ENCODE measurements around the gene PHEX. TPM values are rescaled to one million over a fixed set of nuclear protein-coding genes. Genes with fewer than 3 reads are reported as not detected.

PHEX gene
- total RNA-seq, 2 donors from 2014 or later: not detected

GRCh38 chrX:22147214-22147613, 115.1 kb downstream of the PHEX start:
- Histone ChIP-seq H3K36me3 (no peaks in the 10 kb centered on the region), H3K27me3 (no peaks in the 10 kb centered on the region), H3K9me3 (peaks cover 0 to 4% of the 10 kb centered on the region in 2 donors), H3K4me1 (no peaks in the 10 kb centered on the region), H3K4me3 (no peak overlapping the region), H3K27ac (peak overlapping the region in 1 of 2 donors; percentile 19)
- TF ChIP-seq CTCF (IDR thresholded peaks at IDR 0.05): no peak
- DNase-seq (ENCODE audit: low spot score): no peak

GRCh38 chrX:22147942-22148341, 115.8 kb downstream of the PHEX start:
- Histone ChIP-seq H3K27ac (no peak overlapping the region), H3K4me1 (no peaks in the 10 kb centered on the region), H3K36me3 (no peaks in the 10 kb centered on the region), H3K4me3 (no peak overlapping the region), H3K27me3 (no peaks in the 10 kb centered on the region), H3K9me3 (peaks cover 0 to 4% of the 10 kb centered on the region in 2 donors)
- DNase-seq (ENCODE audit: low spot score): no peak
- no peak for TF ChIP-seq CTCF (IDR thresholded peaks at IDR 0.05)

GRCh38 chrX:22148565-22148964, 116.4 kb downstream of the PHEX start:
- DNase-seq (ENCODE audit: low spot score): no peak
- no peak for TF ChIP-seq CTCF (IDR thresholded peaks at IDR 0.05)
- no peak overlapping the region for H3K4me3 ChIP-seq
- H3K36me3 ChIP-seq: no peaks in the 10 kb centered on the region
- H3K9me3 ChIP-seq: peaks cover 0 to 4% of the 10 kb centered on the region in 2 donors
- no peaks in the 10 kb centered on the region for H3K4me1 ChIP-seq
- no peak overlapping the region for H3K27ac ChIP-seq
- H3K27me3 ChIP-seq: no peaks in the 10 kb centered on the region

GRCh38 chrX:22150371-22150770, 118.2 kb downstream of the PHEX start:
- no peak for TF ChIP-seq CTCF (IDR thresholded peaks at IDR 0.05)
- H3K27me3 ChIP-seq: no peaks in the 10 kb centered on the region
- H3K27ac ChIP-seq: no peak overlapping the region
- H3K4me3 ChIP-seq: no peak overlapping the region
- H3K4me1 ChIP-seq: no peaks in the 10 kb centered on the region
- H3K9me3 ChIP-seq: peaks cover 0 to 4% of the 10 kb centered on the region in 2 donors
- no peaks in the 10 kb centered on the region for H3K36me3 ChIP-seq
- no peak for DNase-seq (ENCODE audit: low spot score)

GRCh38 chrX:22155126-22155525, 123.0 kb downstream of the PHEX start:
- DNase-seq (ENCODE audit: low spot score): no peak
- no peak for TF ChIP-seq CTCF (IDR thresholded peaks at IDR 0.05)
- H3K4me3 ChIP-seq: no peak overlapping the region
- no peaks in the 10 kb centered on the region for H3K27me3 ChIP-seq
- no peaks in the 10 kb centered on the region for H3K9me3 ChIP-seq
- no peaks in the 10 kb centered on the region for H3K4me1 ChIP-seq
- no peak overlapping the region for H3K27ac ChIP-seq
- H3K36me3 ChIP-seq: no peaks in the 10 kb centered on the region

GRCh38 chrX:22159071-22159470, 126.9 kb downstream of the PHEX start:
- Histone ChIP-seq H3K27me3 (no peaks in the 10 kb centered on the region), H3K9me3 (no peaks in the 10 kb centered on the region), H3K36me3 (no peaks in the 10 kb centered on the region), H3K4me1 (no peaks in the 10 kb centered on the region), H3K27ac (no peak overlapping the region), H3K4me3 (no peak overlapping the region)
- DNase-seq (ENCODE audit: low spot score): no peak
- no peak for TF ChIP-seq CTCF (IDR thresholded peaks at IDR 0.05)

Data from right atrium auricular region (tissue), 2 donors.